Measurements from ENCODE around the gene CHRND.

CHRND gene

GRCh38 chr2:232577841-232578240 is 51.9 kb downstream of the CHRND start:
- DNase-seq = no peak

GRCh38 chr2:232578626-232579025 is 52.7 kb downstream of the CHRND start:
- DNase-seq = no peak

- DNase-seq = no peak
Measured at GRCh38 chr2:232580648-232580981, 54.7 kb downstream of the CHRND start.

GRCh38 chr2:232581725-232582124 is 55.8 kb downstream of the CHRND start:
- no peak for DNase-seq

- no peak for DNase-seq
Measured at GRCh38 chr2:232584238-232584637, 58.3 kb downstream of the CHRND start.
